BE2C (cell line): Measurements from ENCODE around the gene TOLLIP.
"Not testable (repeated sequence)": the region's sequence is repeated elsewhere in the genome, so short reads cannot be mapped to it uniquely, and the experiment has no call there.

Experiments
- DNase-seq: peaks from one replicate; pipeline ENCODE4 v3.0.0-alpha.2; 2020
- H3K27me3 ChIP-seq: fragments of 250-450 bp; sonication (Bioruptor Pico); 2 replicates; pipeline ENCODE4 v1.5.1; 2020; ENCODE audit warnings: mild to moderate bottlenecking
- H3K36me3 ChIP-seq: fragments of 250-450 bp; sonication (Bioruptor Pico); 2 replicates; pipeline ENCODE4 v1.5.1; 2020; ENCODE audit warnings: mild to moderate bottlenecking
- H3K4me1 ChIP-seq: fragments of 250-450 bp; sonication (Bioruptor Pico); 2 replicates; pipeline ENCODE4 v1.5.1; 2020
- H3K4me3 ChIP-seq: 2 replicates; pipeline ENCODE4 v1.5.1; 2011; ENCODE audit warnings: low read depth, low read length
- H3K9me3 ChIP-seq: fragments of 250-450 bp; sonication (Bioruptor Pico); 2 replicates; pipeline ENCODE4 v1.5.1; 2020
- CTCF ChIP-seq: IDR thresholded peaks from 2 replicates; pipeline ENCODE4 v1.5.1; 2012; ENCODE audit warnings: mild to moderate bottlenecking, low read depth, low read length

Gene TOLLIP

GRCh38 chr11:1251236-1251770, 58.1 kb downstream of the TOLLIP start:
- Histone ChIP-seq H3K4me1 (no peaks in the 10 kb centered on the region), H3K4me3 (no peak overlapping the region), H3K27me3 (no peaks in the 10 kb centered on the region)

GRCh38 chr11:1250411-1250810, 59.0 kb downstream of the TOLLIP start:
- not testable (repeated sequence) for H3K36me3 ChIP-seq, DNase-seq, H3K4me1 ChIP-seq, H3K27me3 ChIP-seq, H3K4me3 ChIP-seq, H3K9me3 ChIP-seq

More at GRCh38 chr11:1251236-1251770, 58.1 kb downstream of the TOLLIP start:
- no peak for DNase-seq
- Histone ChIP-seq H3K36me3 (no peaks in the 10 kb centered on the region), H3K9me3 (no peaks in the 10 kb centered on the region)
- TF ChIP-seq CTCF: no peak

- not testable (repeated sequence) for H3K36me3 ChIP-seq, DNase-seq, H3K27me3 ChIP-seq, H3K4me1 ChIP-seq, H3K9me3 ChIP-seq, H3K4me3 ChIP-seq
Measured at GRCh38 chr11:1248951-1249350, 60.5 kb downstream of the TOLLIP start.

- H3K27me3 ChIP-seq, H3K4me1 ChIP-seq, DNase-seq, H3K9me3 ChIP-seq, H3K36me3 ChIP-seq, H3K4me3 ChIP-seq: not testable (repeated sequence)
Measured at GRCh38 chr11:1247026-1247425, 62.4 kb downstream of the TOLLIP start.

- not testable (repeated sequence) for H3K4me3 ChIP-seq, DNase-seq, H3K27me3 ChIP-seq, H3K9me3 ChIP-seq, H3K4me1 ChIP-seq, H3K36me3 ChIP-seq
Measured at GRCh38 chr11:1246301-1246700, 63.1 kb downstream of the TOLLIP start.

- not testable (repeated sequence) for DNase-seq, H3K36me3 ChIP-seq, H3K4me1 ChIP-seq, H3K27me3 ChIP-seq, H3K9me3 ChIP-seq, H3K4me3 ChIP-seq
Measured at GRCh38 chr11:1245717-1246116, 63.7 kb downstream of the TOLLIP start.

GRCh38 chr11:1244557-1244956, 64.9 kb downstream of the TOLLIP start:
- not testable (repeated sequence) for H3K36me3 ChIP-seq, H3K4me3 ChIP-seq, H3K4me1 ChIP-seq, H3K9me3 ChIP-seq, H3K27me3 ChIP-seq, DNase-seq

GRCh38 chr11:1243521-1243920, 65.9 kb downstream of the TOLLIP start:
- H3K9me3 ChIP-seq, H3K27me3 ChIP-seq, DNase-seq, H3K4me1 ChIP-seq, H3K4me3 ChIP-seq, H3K36me3 ChIP-seq: not testable (repeated sequence)

- not testable (repeated sequence) for H3K9me3 ChIP-seq, H3K36me3 ChIP-seq, H3K4me3 ChIP-seq, H3K27me3 ChIP-seq, H3K4me1 ChIP-seq, DNase-seq
Measured at GRCh38 chr11:1242751-1243150, 66.7 kb downstream of the TOLLIP start.

GRCh38 chr11:1242289-1242688, 67.1 kb downstream of the TOLLIP start:
- no peaks in the 10 kb centered on the region for H3K4me1 ChIP-seq
- DNase-seq: no peak

More at GRCh38 chr11:1242289-1242688, 67.1 kb downstream of the TOLLIP start:
- TF ChIP-seq CTCF: no peak
- no peaks in the 10 kb centered on the region for H3K27me3 ChIP-seq
- no peak overlapping the region for H3K4me3 ChIP-seq
- H3K36me3 ChIP-seq: no peaks in the 10 kb centered on the region
- H3K9me3 ChIP-seq: no peaks in the 10 kb centered on the region
